ENCODE data around the gene LAPTM5.

Gene LAPTM5

DNA sequence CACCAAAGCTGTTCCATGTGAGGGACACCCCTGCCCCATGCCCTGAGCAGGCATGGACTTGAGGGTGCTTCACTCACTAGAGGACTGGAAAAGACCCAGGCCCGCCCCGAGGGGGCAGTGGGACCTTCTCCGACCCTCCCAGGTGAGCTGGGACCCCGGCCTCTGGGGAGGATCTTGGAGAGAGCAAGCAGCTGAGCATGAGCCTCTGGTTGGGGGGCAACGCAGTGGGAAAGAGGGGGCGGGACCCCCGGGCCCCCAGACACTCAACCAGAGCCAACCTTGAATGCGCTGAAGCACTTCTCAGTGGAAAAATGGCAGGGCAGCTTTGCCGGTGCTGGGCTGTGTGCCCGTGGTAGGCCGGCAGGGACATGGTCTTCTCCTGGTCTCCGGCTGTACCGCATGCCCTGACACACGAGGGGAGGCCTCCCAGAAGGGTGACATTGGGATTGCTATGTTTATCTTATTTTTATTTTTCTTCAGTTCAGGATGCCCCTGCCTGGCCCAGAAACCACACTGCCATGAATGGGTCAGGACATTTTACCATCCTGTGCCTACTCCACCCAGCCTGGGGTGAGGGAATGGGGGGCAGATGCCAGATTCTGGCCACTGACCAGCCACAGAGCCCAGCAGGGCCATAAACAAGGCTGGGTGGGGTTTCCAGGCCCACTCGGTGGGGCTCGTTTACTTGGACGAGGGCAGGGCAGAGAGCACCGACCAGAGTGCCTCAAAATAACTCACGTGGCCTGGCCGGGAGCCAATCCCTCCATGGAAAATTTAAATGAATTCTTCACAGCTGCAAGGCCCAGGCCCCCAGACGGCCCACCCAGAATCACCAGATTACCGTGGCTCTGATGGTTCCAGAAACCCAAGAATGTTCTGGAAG, 17.2 kb upstream of the LAPTM5 start:
- TF ChIP-seq PKNOX1 (IDR thresholded peaks at IDR 0.05): no peak
- no peak for TF ChIP-seq FOXK2 (IDR thresholded peaks at IDR 0.05)
- no peak for TF ChIP-seq FOXA1 (IDR thresholded peaks at IDR 0.05)
- TF ChIP-seq TARDBP (IDR thresholded peaks at IDR 0.05): no peak
- ChIA-PET CTCF (no interaction called here), POLR2A (no interaction called here)
- DNase-seq (ENCODE audit: extremely low spot score): no peak

GRCh38 chr1:30773722-30774358, 16.3 kb upstream of the LAPTM5 start:
- TF ChIP-seq PKNOX1 (IDR thresholded peaks at IDR 0.05) (no peak), SUZ12 (IDR thresholded peaks at IDR 0.05) (no peak), SP1 (IDR thresholded peaks at IDR 0.05) (no peak), BHLHE40 (IDR thresholded peaks at IDR 0.05; ENCODE audit: borderline replicate concordance) (no peak), ARNT (IDR thresholded peaks at IDR 0.05) (no peak), HDGF (IDR thresholded peaks at IDR 0.05; ENCODE audit: borderline replicate concordance) (no peak), NFRKB (IDR thresholded peaks at IDR 0.05) (no peak), LEF1 (IDR thresholded peaks at IDR 0.05; ENCODE audit: borderline replicate concordance) (no peak), ZNF384 (IDR thresholded peaks at IDR 0.05) (no peak), ELF4 (IDR thresholded peaks at IDR 0.05) (no peak), FOXM1 (IDR thresholded peaks at IDR 0.05; ENCODE audit: borderline replicate concordance) (no peak), CTBP1 (IDR thresholded peaks at IDR 0.05; ENCODE audit: borderline replicate concordance) (no peak), TARDBP (IDR thresholded peaks at IDR 0.05) (no peak), FOXK2 (IDR thresholded peaks at IDR 0.05) (no peak), FOXA1 (IDR thresholded peaks at IDR 0.05) (no peak), L3MBTL2 (conservative IDR thresholded peaks at IDR 0.05) (no peak)
- DNase-seq (ENCODE audit: extremely low spot score): no peak
- CTCF ChIA-PET: no interaction called here
- POLR2A ChIA-PET: no interaction called here

GRCh38 chr1:30771005-30771404, 13.4 kb upstream of the LAPTM5 start:
- ChIA-PET POLR2A (no interaction called here), CTCF (interaction anchor here (0.6 kb wide), 1 partner anchor 148 kb away, joined by 3 read pairs; no protein-coding TSS in a partner anchor)
- no peak for DNase-seq (ENCODE audit: extremely low spot score)
- TF ChIP-seq BHLHE40 (IDR thresholded peaks at IDR 0.05; ENCODE audit: borderline replicate concordance): no peak
- no peak for TF ChIP-seq ZNF384 (IDR thresholded peaks at IDR 0.05)
- no peak for TF ChIP-seq L3MBTL2 (conservative IDR thresholded peaks at IDR 0.05)
- no peak for TF ChIP-seq SUZ12 (IDR thresholded peaks at IDR 0.05)
- TF ChIP-seq ARNT (IDR thresholded peaks at IDR 0.05): no peak
- no peak for TF ChIP-seq SP1 (IDR thresholded peaks at IDR 0.05)
- no peak for TF ChIP-seq LEF1 (IDR thresholded peaks at IDR 0.05; ENCODE audit: borderline replicate concordance)
- TF ChIP-seq NFRKB (IDR thresholded peaks at IDR 0.05): no peak
- TF ChIP-seq CTBP1 (IDR thresholded peaks at IDR 0.05; ENCODE audit: borderline replicate concordance): no peak
- no peak for TF ChIP-seq TARDBP (IDR thresholded peaks at IDR 0.05)

DNA sequence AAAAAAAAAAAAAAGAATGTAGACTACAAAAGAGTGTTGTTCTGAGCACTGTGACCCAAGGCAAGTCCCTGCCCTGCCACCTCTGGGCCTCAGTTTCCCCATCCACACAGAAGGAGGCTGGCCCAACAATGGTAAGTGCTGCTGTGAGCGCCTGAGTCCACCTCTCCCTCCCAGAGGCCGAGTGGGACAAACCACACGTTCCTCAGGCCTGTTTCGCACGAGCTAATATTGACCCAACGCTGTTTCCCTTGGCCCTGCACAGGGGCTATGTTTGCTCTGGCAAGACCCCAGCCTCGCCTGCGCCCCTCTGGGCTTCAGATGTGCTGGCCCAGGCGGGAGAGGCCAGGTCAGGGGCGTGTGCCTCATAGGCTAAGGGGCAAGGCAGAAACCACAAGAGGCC, 12.6 kb upstream of the LAPTM5 start:
- DNase-seq (ENCODE audit: extremely low spot score): no peak
- POLR2A ChIA-PET: no interaction called here
- TF ChIP-seq SUZ12 (IDR thresholded peaks at IDR 0.05) (no peak), FOXK2 (IDR thresholded peaks at IDR 0.05) (no peak), BHLHE40 (IDR thresholded peaks at IDR 0.05; ENCODE audit: borderline replicate concordance) (no peak), ELF4 (IDR thresholded peaks at IDR 0.05) (no peak)
- CTCF ChIA-PET: interaction anchor here (0.9 to 1.8 kb wide), 2 partner anchors 10 to 13 kb away, joined by 3 to 6 read pairs; no protein-coding TSS in a partner anchor

GRCh38 chr1:30768830-30769718, 11.5 kb upstream of the LAPTM5 start:
- no peak for DNase-seq (ENCODE audit: extremely low spot score)
- TF ChIP-seq SUZ12 (IDR thresholded peaks at IDR 0.05) (no peak), FOXM1 (IDR thresholded peaks at IDR 0.05; ENCODE audit: borderline replicate concordance) (no peak), ZNF384 (IDR thresholded peaks at IDR 0.05) (no peak), SP1 (IDR thresholded peaks at IDR 0.05) (no peak), NFRKB (IDR thresholded peaks at IDR 0.05) (no peak), PKNOX1 (IDR thresholded peaks at IDR 0.05) (no peak)
- CTCF ChIA-PET: interaction anchor here (0.9 to 1.8 kb wide), 2 partner anchors 9 to 14 kb away, joined by 4 to 6 read pairs; no protein-coding TSS in a partner anchor
- POLR2A ChIA-PET: no interaction called here

Measured in HEK293T (cell line).